Measurements from ENCODE around the gene TAC4.
A peak's percentile ranks its signal among the peaks of the same experiment; 100 is the strongest.

TAC4 gene

DNA sequence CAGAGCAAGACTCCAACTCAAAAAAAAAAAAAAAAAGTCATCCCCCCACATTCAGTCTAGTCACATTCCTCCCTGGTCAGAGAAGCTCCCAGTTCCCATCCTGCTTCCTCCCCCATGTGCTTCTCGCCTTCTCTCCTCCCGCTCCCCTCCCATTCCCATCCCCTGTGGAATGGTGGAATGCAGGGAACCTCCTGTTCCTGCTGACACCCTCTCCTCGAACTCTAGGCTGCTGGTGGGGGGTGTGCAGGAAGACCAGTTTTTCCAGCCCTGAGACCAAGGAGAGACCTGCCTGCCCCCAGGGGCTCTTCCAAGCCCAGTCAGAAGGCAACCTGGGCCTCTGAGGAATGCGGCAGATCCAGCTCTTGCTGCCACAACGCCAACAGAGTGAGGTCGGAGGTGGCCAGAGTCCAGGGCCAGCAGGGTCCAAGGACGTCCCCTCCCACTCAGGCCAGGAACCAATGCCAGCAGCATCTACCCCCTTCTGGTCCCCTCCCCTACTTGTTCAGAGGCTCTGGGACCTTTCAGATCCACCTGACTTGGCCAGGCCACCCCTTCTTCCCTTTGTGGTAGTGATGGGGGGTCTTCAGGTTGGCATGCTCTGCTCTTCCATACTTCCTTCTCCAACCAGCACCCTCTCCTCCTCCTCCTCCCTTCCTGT lies 39.3 kb upstream of the TAC4 start:
- TF ChIP-seq CTCF (IDR thresholded peaks at IDR 0.05; ENCODE audit: unreplicated experiment in 3 of 3), result no peak

DNA sequence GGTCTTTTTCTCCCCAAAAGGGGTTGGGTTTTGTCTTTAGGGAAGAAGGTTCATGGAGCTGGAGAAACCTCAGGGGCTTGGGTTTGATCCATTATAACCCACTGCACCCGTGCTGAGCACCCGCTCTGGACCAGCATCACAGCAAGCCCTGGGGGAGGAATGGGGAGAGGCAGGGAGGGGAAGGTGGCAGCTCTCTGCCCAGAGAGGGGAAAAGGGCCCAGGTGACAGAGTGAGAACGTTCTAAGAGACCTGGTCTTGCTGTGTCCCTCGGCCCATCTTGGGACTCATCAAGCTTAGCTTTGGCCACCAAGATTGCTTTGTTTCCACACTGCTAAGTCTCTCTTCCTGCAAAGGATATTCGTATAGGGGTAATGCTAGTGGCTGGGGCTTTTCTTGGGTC lies 38.2 kb upstream of the TAC4 start:
- peaks cover 8% of the 10 kb centered on the region for H3K4me1 Mint-ChIP-seq
- no peak overlapping the region for H3K4me3 Mint-ChIP-seq
- no peaks in the 10 kb centered on the region for H3K36me3 Mint-ChIP-seq (ENCODE audit: low read depth)
- peaks cover 70% of the 10 kb centered on the region for H3K27me3 Mint-ChIP-seq (ENCODE audit: low read depth)
- no peak overlapping the region for H3K27ac Mint-ChIP-seq
- no peaks in the 10 kb centered on the region for H3K9me3 Mint-ChIP-seq
- TF ChIP-seq CTCF (IDR thresholded peaks at IDR 0.05; ENCODE audit: unreplicated experiment in 3 of 3), result no peak

More for the DNA sequence above, 39.3 kb upstream of the TAC4 start:
- Mint-ChIP-seq H3K4me3 (no peak overlapping the region), H3K27me3 (ENCODE audit: low read depth) (peaks cover 73% of the 10 kb centered on the region), H3K27ac (peak overlapping the region in 1 of 3 experiments; percentile 93), H3K36me3 (ENCODE audit: low read depth) (no peaks in the 10 kb centered on the region), H3K9me3 (no peaks in the 10 kb centered on the region), H3K4me1 (peaks cover 8% of the 10 kb centered on the region)

- H3K9me3 Mint-ChIP-seq, result no peaks in the 10 kb centered on the region
- no peaks in the 10 kb centered on the region for H3K36me3 Mint-ChIP-seq (ENCODE audit: low read depth)
- H3K4me1 Mint-ChIP-seq, result peaks cover 4% of the 10 kb centered on the region
- TF ChIP-seq CTCF (IDR thresholded peaks at IDR 0.05; ENCODE audit: unreplicated experiment in 3 of 3), result no peak
- H3K4me3 Mint-ChIP-seq, result no peak overlapping the region
- no peak overlapping the region for H3K27ac Mint-ChIP-seq
- H3K27me3 Mint-ChIP-seq (ENCODE audit: low read depth), result peaks cover 72% of the 10 kb centered on the region
Measured at GRCh38 chr17:49882434-49882833, 34.6 kb upstream of the TAC4 start.

- Mint-ChIP-seq H3K27ac (no peak overlapping the region), H3K4me3 (peak overlapping the region in 1 of 3 experiments; percentile 18), H3K9me3 (no peaks in the 10 kb centered on the region), H3K4me1 (no peaks in the 10 kb centered on the region), H3K36me3 (ENCODE audit: low read depth) (no peaks in the 10 kb centered on the region), H3K27me3 (ENCODE audit: low read depth) (peaks cover 64% of the 10 kb centered on the region)
- TF ChIP-seq CTCF (IDR thresholded peaks at IDR 0.05; ENCODE audit: unreplicated experiment in 3 of 3), result no peak
Measured at GRCh38 chr17:49881054-49881402, 33.2 kb upstream of the TAC4 start.

DNA sequence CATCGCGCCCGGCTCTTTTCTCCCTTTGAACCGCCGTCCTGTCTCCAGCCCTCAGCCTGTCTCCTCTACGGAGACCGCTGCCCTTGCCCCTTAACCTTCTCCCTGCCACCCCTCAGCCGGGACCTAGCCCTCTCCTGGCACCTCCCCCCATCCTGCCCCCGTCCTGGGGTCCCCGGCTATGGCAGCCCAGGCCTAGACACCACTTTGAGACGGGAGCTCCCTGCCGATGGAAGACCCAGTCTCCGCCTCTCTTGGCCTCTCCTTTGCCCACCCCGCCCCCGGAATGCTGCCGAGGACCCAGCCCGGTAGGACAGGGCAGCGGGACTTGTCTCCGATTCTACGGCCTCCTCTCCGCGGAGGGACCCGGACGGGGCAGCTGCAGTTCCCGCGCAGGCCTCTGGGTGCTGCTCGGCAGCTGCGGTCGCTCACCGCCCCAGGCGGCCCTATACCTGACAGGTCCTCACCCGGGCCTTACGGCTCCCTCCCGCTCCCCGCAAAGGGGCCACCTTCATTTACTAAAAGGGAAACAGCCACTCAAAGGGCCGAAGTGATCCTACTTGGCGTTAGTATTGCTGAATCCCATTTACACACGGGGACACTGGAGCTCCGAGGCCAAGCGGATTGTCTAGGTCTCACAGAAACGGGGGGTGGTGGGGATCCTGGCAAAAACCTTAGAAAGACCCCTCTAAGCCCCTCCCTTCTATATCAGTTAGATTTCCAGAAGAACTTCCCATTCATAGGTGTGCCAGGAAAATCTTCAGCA lies 32.6 kb upstream of the TAC4 start:
- H3K36me3 Mint-ChIP-seq (ENCODE audit: low read depth), result no peaks in the 10 kb centered on the region
- H3K9me3 Mint-ChIP-seq, result no peaks in the 10 kb centered on the region
- peaks cover 65% of the 10 kb centered on the region for H3K27me3 Mint-ChIP-seq (ENCODE audit: low read depth)
- H3K4me1 Mint-ChIP-seq, result no peaks in the 10 kb centered on the region
- no peak overlapping the region for H3K27ac Mint-ChIP-seq
- peak overlapping the region in 2 of 3 experiments; percentile 34 to 60 for H3K4me3 Mint-ChIP-seq
- peak; percentile 98 to 99 (median 99) for TF ChIP-seq CTCF (IDR thresholded peaks at IDR 0.05; ENCODE audit: unreplicated experiment in 3 of 3)
